ENCODE results near the gene C1orf226.

Gene C1orf226

DNA sequence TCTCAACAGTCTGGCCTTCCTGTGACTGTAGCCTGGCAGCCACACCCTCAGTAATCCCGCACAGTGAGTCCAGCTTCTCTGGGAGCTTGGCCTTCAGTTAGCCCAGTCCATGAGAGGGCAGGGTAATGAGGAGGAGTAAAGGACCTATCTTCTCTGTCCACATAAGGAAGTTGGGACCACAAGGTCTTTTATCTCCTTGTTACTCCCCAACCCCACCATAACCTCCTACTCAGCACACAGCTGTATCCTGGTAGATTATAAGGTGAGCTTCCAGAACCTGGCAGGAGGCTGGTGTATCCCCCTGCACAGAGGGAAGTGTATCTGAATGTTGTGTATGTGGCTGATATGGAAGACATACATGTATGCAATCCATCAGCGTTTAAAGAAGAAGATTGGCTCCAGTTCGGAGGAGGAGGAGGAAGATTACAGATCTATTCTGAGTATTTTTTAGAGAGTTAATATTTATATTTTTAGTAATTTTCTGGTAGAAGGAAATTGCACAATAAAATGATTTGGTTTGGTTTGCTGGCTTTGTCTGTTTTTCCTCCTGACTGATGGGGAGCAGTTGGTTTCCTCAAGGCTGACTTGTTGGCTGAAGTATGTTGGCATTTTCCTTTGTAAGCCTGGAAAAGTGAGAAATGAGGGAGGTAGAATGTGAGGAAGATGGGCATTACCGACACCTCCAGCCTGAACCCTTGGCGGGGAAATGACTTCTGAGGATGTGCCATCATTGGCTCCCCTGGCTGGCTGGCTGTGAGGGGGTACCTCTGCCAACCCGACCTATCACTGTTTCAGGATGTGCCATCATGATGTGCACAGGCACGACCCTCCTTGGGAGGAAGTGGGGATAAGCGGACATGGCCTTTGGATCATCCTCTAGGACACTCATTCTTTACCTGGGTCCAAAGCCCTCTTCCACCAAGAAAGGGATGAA, 5.0 kb downstream of the C1orf226 start:
- DNase-seq = no peak

DNA sequence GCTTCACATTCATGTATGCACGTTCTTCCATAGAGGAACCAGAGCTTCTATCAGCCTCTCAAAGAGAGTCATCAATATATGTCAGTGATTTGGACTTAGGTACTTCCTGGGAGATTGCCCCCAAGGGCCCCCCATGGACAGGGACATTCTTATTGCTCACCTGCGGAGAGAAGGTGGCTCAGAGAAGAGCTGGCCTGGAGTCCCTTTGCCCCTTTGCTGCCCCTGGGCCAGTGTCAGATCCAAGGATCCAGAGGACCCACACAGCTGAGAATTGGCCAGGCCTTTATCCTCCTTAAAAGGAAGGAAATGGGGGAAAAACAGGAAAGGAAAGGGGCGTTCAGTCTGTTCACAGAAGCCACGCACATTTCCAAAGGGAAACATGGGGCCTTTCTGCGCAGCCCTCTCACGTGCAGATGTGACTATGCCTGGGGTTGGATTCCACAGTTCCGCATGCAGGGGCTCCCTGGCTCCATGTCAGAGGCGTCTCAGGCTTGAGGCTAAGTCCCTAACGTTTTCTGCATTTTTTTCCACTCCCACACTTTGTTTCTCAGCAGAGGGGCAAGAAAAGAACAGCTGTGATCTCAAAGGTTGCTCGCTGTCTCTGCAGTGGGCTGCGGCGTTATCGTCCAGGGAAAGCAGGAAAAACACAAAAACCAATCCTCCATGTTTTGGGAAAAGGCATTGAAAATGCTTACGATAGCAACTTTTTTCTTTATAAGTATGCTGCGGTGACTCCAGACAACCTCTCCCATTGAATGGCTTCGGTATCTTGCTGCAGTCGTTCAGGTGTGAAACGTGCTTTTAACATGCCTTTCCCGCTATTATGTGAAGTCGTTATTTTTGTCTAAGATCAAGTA, 5.9 kb downstream of the C1orf226 start:
- no peak for DNase-seq

DNA sequence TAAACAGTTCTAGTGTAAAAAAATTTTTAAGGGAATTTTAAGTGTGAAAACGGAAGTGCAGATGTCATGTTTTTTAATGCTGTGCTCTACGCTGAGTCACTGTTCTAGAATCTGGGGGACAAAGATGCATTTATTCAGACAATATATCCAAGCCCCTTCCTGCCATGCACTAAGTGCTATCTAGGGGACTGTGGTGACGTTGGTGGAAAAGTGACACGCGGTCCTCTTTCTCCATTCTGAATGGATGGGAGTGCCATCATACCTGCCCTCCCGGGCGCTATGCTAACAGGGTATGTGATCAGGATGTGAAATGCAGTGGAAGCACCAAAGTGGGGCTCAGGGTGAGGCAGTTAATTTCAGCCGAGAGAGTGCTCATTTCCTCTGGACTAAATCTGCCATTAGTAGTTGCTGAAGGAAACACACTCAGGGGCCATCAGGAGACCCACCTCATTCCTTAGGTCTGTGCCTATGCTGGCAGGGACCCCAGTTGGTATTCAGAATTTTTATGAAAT, 6.6 kb downstream of the C1orf226 start:
- no peak for DNase-seq

DNA sequence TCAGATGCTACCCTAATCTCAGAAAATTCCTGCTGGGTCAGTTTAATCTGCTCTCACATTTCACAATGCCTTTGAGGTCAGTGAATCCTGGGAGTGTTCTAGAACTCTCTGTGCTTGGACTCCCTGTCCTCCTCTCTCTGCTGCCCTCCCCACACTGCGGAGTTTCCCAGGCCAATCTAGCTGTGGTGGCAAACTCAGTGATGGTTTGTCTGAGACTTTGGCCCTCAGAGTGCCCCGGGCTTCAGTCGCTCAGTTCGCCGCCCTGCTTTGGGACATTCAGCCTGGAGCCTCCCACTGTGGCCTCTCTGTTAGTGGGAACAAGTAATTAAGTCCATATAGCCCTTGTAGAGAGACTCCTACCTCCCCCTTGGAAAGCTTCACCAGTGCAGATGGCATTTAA, 7.1 kb downstream of the C1orf226 start:
- DNase-seq = no peak

DNA sequence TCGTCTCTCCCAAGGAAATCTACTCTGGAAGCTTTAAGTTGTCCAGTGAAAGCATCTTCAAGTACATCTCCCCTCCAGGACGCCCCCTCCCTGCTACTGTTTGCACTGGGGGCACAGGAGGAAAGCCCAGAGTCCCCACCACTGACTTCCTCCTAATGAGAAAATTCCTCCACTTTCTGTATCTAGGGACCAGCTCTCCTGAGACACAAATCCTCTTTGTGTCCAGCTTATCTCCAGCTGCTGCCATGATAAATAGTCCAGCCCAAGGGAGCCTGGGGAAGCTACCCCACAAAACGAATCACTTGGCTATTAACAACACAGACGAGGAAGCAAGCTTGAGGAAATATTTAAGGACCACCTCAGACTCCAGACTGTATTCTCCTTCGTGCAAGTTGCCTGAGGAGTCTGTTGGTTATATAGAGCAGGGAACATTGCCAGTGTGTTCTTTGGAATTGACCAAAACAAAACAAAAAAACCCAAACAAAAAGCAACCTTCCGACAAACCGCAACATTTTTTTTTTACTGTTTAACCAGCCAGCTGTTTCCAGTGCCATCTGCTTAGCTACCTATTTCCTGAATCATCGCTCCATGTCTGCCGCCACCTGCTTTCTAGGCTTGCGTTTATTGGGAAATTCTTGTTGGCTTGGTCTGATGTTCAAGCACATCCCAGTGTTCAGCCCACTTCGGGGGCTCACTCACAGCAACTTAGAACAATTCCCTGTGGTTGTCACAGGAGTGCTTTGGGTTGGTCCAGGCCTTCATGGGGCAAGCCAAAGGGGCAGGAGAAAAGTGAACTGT, 7.7 kb downstream of the C1orf226 start:
- no peak for DNase-seq

DNA sequence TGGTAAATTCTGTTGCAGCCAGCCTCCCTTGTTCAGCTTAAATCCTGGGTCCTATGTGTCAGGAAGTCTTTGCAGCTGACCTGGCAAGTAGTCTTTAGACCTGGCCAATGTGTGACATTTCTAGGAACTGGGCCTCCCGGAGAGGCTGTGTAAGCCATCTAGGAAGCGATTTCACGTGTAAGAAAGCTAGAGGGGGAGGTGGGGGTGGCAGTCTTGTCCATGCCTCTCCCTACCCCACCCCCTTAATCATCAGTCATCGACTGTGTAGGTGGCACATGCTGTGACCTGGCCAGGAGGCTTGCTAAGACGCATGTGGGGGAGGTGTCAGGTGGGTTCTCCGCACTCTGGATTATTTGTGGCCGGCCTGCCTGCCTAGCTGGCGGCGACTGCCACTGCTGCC, 8.4 kb downstream of the C1orf226 start:
- no peak for DNase-seq

DNA sequence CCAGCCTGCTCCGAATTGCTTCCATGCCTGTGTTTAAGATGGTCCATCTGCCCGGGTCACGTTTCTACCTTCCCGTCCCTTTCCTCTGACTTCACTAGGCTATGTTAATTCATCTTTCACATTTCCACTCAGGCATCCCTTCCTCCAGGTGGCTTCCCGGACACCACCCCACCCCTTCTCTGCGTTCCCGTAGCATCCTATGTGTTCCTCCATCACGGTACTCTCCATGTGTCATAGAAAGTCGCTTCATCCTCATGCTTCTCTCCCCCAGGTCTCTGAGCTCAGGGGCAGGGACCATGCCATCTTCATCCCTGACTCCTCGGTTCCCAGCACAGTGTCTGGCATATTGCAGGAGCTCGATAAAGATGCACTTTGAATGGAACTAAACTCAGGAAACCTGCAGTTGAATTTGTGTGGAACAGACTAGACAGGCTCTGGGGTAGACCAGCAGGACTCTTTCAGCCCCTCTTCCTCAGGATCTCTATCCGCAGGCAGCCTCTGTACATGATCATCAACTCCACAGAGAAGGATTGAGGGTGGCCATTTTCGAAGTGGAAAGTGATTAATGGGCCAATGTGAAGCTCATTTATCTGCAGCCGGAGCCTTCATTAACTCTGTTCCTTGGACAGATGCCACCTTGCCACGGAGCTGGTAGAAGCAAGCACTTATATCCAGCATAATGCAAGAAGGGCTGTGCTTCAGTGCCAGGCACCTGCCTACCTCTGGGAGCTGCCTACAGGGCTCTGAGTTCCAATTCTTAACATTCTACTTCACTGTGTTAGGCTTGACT, 9.1 kb downstream of the C1orf226 start:
- no peak for DNase-seq

DNA sequence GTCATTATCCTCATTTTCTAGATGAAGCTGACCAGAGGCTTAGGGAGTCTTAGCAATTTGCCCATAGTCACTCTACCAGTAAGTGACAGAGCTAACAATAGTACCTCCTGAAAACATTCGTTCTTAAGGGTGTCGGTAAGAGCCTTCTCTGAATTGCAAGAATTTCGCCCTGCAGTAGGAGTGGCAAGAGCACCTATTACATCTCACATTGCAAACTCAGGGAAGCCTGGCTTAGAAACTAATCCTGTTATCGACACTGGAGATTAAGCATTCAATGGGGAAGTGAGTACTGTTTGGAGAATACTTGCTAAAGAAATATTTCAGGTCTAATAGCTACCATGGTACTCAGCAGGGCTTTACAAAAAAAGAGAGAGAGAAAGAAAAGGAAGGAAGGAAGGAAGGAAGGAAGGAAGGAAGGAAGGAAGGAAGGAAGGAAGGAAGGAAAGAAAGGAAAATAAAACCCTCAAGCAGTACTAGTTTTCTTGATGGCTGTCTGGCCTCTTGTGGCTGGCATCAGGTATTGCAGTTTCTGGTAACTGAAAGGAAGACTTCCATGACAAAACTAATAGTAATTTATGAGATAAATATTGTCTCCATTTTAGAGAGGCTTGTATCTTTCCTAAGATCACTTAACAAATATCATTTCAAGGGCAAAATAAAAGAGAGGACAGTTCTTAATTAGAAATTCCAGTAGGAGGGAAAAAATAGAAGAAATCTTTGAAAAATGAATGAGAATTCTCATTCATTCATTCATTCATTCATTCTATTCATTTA, 10.4 kb downstream of the C1orf226 start:
- DNase-seq = peak; percentile 24

DNA sequence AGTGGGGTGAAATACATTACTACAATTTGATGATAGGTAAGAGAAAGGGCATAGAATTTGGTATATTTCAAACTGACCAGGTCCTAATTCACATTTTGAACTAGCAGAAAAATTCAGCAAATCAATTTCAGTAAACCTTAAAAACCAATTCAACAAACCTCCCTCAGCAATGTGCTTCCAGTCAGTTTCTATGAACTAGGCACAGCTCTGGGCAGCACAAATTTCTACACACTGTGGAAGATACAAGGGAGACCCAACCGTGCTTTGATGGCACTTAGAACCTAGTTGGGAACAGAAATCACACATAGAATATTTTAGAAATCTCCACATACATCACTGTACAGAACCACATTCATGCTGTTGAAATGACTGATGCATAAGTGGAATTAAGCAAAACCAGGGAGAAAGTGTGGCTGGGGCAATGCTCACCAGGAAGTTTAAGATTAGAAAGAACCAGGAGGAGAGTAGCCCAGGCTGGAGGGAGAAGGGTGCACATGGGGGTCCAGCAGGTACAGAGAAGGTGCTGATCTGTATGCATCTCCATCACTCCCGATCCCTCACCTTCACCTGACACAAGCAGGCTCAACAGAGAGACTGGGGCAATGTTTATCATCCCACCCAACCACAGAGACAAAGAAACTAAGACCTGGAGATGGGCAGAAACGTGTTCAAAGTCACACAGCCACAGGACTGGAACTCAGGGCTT, 14.8 kb downstream of the C1orf226 start:
- DNase-seq = no peak

DNA sequence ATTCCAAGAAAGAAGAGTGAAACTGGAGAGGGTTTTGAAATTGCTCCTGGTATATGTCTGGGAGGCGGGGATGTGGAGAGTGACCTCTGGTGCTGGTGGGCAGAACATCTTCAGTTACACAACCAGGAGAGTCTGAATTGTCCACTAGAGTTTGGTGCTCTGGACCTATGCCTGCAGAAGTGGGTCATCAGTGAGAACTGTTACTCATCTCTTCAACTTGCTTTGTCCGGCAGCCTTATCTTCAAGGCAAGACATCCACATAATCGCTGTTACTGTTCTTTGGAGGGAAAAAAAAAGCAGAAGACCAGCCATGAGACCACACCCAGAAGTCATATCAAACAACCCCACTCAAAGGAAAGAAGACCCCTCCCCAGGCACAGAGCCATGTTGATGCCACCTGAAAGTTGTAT, 15.5 kb downstream of the C1orf226 start:
- no peak for DNase-seq

DNA sequence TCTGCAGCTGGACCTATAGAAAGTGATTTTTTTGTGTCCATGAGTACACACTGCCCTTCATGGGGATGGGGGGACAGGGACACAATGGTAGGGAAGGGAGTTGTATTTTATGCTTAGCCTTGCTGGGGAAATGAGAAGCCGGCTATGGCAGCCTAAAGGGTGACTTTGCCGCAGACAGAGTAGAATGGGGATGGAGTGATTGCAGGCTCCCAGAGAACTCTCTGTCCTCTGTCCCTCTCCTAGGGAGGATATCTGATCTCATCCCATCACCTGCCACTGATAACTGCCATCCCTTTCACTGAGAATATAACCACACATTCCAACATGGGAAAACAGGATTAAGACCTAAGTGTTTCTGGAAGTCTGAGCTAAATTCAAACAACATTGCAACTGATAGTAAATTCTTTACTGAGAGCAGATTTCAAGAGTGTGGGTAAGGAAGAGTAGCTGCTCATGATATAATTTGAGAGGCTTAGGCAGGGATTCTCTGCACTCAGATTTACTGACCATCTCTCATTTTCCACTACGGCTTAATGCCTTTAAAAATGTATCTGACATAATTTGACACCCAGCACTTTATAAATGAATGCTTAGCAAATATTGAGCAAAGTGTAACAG, 16.5 kb downstream of the C1orf226 start:
- DNase-seq = no peak

DNA sequence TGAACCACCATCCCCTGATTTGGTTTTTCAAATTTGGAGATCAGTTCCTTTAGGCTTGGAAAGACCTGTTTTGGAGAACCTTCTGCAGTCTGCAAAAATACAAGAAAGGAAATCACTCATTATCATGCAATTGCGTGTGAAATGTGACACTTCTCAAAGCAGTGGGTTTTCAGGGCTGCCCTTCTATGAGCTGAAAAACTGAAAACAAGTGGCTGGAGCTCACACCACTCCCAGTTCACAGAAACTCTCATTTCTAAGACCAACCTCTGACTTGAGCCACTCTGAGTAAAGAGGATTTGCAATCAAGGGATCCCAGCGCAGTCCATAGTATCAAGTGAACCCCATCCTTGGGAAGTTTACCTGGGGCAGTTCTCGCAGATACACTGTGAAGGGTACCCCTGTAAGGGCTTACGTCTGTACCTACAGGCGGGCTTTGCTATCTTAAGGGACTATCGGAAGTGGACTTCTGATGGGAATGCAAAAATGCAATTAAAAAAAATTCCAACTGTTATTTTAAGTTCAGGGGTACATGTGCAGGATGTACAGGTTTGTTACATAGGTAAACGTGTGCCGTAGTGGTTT, 17.6 kb downstream of the C1orf226 start:
- DNase-seq = no peak

DNA sequence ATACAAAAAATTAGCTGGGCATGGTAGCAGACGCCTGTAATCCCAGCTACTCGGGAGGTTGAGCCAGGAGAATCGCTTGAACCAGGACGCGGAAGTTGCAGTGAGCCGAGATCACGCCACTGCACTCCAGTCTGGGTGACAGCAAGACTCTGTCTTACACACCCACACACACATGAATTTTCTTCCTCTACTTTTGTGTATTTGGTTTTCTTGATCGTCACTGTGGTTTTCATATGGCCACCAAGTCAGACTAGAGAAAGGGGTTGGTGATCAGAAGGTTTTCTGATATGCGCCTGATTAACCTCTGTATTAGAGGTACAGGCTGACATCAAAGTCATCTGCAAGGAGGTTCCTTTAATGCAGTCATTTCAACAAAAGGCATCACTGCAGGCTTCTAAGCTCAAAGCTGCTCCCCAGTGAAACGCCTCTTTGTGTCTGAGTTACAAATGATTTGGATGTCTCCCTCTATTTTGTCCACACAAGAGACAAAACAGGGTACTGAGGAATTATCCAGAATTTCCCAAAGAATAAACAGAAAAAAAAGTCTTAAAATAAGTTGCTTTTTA, 19.3 kb downstream of the C1orf226 start:
- DNase-seq = no peak

DNA sequence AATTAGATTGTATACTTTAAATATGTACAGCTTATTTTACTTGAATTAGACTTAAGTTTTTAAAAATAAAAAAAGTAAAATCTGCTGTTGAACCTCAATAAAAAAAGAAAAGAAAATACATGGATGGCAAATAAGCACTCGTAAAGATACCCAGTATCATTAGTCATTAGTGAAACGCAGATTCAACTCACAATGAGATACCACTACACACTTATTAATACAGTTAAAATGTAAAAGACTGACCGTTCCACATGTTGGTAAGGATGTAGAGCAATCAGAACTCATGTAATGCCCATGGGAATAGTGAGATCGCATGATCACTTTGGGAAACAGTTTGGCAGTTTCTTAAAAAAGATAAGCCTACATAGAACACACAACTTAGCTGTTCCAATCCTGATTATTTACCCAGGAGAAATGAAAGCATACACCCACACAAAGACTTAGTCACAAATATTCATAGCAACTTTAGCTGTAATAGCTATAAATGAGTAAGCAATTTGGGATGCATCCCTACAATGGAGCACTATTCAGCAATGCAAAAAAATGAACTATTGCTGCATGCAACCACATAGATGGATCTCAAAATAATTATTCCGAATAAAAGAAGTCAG, 23.1 kb downstream of the C1orf226 start:
- no peak for DNase-seq

DNA sequence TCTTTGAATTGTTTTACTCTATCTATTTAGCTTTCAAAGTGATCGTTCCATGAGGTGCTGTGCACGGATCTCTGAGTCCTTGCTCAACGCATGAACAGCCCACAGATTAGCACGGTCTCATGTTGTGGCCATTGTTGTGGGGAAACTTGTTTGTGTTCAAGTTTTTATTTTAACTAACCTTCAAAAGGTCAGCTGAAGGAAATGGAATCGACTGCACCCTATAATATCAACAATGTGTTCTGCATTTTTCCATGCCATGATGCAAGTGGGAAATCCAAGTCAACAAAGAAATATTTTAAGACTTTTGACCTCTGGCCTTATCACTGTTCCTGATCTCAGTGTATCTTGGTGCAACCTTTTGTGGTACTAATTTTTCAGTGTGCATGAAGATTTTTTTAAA, 24.3 kb downstream of the C1orf226 start:
- no peak for DNase-seq

DNA sequence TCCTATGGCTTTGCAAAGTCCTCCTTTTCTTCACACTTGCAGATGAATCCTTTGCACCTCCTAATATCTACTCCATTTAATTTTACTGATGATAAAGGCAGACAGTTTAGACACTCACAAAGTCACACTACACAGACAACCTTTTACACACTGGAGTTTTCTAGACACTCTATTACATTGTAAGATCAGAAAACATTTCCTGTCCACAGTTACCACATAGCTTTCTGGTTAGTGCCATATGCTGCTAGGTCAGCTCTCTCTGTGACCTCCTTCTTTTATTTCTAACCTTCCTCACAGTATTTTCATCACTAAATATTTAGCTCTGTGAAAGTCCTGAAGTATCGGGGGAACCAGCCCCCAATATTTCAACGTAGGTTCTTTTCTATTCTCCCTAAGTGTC, 25.3 kb downstream of the C1orf226 start:
- DNase-seq = no peak

DNA sequence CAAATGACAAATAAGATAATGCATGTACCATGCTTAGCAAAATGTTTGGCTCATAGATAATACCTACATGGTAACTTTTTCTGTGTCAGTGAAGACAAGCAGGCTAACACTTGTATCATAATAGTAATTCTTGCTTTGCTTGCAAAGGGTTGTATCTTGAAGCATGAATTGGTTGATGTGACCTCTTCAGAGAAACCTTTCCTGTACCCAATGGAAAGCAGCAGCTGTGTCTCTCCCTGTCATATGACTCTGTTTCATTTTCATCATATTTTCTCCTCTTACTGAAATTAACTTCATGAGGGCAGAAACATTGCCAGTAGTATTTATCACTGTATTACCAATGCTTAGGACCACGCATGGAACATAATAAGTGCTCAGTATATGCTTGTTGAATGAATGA, 26.0 kb downstream of the C1orf226 start:
- DNase-seq = no peak

DNA sequence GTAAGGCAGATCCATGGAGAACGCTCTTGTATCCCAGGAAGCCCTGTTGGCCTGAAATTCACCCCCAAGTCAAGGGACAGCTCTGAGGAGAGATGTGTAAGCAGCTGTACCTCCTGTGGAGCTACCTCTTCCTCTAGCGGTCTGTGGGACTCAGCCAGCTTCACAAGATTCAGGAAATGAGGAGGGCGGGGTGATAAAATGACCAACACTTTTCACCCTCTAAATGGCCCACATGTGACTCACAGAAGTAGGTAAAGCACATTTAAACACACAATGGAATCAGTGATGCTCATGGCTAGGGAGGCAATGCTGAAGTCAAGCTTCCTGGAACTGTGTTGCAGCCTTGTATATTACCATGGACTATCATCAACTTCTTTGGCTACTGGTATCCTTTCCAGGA, 30.5 kb downstream of the C1orf226 start, which contains the start of gene SH2D1B:
SH2D1B (minus strand) TSS at position 135 of the 400 bp plus-strand sequence; CDS start at position 15, 120 bp downstream.
- DNase-seq = no peak

DNA sequence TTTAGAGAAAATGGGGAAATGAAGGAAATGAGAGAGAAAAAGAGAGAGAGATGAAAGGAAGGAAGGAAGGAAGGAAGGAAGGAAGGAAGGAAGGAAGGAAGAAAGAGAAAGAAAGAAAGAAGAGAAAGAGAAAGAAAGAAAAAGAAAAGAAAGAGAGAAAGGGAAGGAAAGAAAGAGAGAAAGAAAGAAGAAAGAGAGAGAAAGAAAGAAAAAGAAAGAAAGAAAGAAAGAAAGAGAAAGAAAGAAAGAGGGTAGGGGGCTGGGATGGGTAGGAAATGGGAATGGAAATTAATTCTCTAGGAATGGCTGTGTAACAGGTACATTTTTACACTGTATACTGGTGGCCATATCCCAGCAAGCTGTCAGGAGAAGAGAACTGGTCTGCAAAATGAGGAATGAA, 34.7 kb downstream of the C1orf226 start:
- DNase-seq = no peak
